UCSD-AML1 (cell line): ENCODE data around the gene FADS2.

Experiments
- DNase-seq: peaks from one replicate; lab custom pipeline; 2025; ENCODE audit not compliant: unreplicated experiment; lab: John Stamatoyannopoulos, UW

Gene FADS2

GRCh38 chr11:61827571-61828378, at the start of gene FADS2:
FADS2 (plus strand) TSS chr11:61828300; CDS start chr11:61828391, 91 bp downstream.
- DNase-seq = peak; percentile 98

- no peak for DNase-seq
Measured at GRCh38 chr11:61778357-61778886, 49.7 kb upstream of the FADS2 start.

GRCh38 chr11:61778920-61779650, 49.0 kb upstream of the FADS2 start:
- no peak for DNase-seq

DNA sequence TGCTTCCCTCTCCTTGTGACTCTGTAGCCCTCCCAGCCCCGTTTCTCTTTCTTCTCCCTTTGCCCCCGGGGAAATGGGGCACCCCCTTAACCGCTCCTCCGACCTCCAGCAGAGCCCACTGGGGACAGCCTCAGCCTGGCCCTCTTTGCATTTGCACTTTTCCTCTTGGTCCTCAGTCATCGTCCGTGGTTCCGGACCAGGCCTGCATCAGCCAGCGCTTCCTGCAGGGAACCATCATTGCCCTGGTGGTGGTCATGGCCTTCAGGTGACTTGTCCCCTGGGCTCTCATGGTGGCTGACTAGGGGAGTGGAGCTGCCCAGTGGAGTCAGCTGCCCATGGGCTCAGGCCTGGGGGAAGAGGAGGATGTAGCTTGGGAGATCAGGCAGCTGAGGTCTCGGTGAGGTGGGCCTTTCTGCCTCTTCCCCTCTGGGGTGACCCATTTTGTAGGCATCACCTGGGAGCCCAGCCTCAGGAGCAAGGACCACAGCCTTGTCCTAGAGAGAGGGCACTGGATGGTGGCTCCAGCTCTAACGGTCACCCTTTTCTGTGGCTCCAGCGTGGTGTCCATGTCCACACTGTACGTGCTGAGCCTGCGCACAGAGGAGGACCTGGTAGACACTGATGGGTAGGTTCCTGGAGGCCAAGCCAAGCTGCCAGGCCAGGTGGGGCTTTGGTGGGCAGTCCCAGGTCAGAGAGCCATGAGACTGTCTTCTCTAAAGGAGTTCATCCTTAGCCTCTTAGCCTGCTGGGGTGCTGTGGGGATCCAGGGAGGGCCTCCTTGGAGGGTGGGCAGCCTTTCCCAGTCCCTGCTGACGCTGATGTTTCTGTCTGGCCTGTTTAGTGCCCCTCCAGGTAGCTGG, 48.2 kb upstream of the FADS2 start:
- no peak for DNase-seq

DNA sequence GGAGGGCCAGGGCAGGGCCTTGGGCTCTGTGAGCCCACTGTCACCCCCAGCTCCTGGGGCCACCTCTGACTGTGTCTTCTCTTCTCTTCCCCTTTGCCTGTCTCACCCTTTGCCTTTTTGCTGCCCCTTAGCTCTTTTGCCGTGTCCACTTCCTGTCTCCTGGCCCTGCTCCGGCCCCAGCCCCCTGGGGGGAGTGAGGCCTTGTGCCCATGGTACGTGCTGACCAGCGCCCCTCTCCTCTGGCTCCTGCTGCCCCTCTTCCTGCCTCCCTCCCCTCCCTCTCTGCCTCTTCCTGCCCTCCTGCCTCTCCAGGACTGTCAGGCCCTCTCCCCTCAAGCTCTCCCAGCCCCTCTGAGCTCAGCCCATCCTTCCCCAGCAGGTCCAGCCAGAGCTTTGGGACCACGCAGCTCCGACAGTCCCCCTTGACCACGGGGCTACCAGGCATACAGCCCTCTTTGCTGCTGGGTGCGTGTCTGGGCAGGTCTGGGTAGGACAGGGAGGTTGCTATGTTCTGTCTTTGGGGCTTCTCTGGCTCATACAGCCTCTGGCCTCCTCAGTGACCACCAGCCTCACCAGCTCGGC, 47.4 kb upstream of the FADS2 start:
- DNase-seq = no peak

GRCh38 chr11:61781585-61781984, 46.5 kb upstream of the FADS2 start:
- no peak for DNase-seq

DNA sequence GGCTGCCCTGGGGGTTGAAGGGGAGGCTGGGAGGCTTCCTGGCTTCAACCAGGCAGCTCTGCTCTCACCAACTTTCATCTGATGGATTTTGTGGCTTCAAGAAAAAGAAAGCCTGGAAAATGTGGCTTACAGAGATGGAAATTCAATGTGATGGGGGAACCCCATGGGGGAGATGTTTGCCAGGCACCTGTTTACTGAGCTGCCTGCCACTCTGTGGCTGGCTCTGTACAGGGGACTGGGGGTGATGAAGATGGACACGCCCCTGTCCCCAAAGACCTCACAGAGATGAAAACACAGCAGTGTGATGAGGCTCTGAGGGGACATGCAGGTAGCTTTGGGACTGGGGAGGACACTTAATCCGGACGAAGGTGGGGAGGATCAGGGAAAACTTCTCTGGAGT, 45.8 kb upstream of the FADS2 start:
- no peak for DNase-seq

- DNase-seq = no peak
Measured at GRCh38 chr11:61782841-61783240, 45.3 kb upstream of the FADS2 start.

GRCh38 chr11:61783717-61784505, 44.2 kb upstream of the FADS2 start:
- no peak for DNase-seq

GRCh38 chr11:61784506-61784805, 43.6 kb upstream of the FADS2 start:
- DNase-seq = no peak

DNA sequence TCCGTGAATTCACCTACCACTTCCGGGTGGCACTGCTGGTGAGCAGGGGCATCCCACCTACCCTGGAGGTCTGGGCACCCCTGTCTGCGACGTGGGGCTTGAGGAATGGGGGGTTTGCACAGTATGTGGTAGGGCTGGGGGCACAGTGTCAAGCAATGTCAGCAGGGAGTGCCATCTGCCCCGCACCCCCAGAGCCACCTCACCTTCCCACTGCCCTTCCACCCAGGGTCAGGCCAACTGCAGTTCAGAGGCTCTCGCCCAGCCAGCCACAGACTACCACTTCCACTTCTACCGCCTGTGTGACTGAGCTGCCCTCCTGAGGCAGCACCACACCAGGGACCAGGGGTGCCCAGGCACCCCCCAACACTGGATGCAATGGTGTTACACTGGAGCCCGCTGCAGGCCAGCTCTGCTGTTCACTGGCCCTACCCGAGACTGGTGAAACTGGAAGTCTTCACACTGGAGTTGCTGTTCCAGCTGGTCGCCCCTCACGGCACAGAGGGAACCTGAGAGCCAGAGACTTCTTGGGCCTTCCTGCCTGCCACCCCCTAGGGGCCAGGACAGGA, 42.2 kb upstream of the FADS2 start:
- no peak for DNase-seq

GRCh38 chr11:61787928-61788491, 40.1 kb upstream of the FADS2 start:
- peak; percentile 60 for DNase-seq

GRCh38 chr11:61791737-61792309, 36.3 kb upstream of the FADS2 start:
- peak; percentile 54 for DNase-seq

DNA sequence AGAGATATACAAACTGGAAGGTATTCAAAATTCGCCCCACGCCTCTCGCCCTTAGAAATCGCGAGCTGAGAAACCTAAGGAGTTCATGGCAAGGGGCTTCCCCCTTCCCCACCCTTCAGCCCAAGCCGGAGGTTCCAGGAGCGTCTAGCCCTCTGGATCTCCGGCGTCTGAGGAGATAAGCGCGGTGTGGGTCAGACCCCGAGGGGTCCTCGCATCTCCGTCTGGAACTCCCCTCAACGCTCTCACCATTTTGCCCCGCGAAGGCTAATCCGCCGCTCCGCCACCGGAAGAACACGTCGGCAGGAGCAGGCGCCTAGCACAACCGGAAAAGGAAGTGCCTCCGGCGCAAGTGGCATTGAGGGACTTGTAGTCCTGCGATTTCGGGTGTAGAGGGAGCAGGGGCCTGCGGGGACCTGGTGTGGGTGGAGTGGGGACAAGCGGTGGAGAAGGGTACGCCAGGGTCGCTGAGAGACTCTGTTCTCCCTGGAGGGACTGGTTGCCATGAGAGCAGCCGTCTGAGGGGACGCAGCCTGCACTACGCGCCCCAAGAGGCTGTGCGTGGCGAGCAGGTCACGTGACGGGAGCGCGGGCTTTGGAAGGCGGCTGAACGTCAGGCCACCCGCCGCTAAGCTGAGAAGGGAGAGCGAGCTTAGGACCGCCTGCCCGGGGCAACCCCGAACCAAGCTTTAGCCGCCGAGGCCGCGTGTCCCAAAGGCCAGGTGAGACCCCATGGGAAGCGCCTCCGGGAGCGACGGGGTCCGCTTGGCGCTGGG, 35.6 kb upstream of the FADS2 start, which contains the start of the genes FEN1 and TMEM258:
Gene FEN1 (plus strand): TSS at position 602 of the 773 bp plus-strand sequence. CDS start 2,451 bp downstream, outside the sequence.
Gene TMEM258 (minus strand): TSS at position 290 of the 773 bp plus-strand sequence. CDS start 41 bp downstream, at position 249.
- DNase-seq = peak; percentile 94

DNA sequence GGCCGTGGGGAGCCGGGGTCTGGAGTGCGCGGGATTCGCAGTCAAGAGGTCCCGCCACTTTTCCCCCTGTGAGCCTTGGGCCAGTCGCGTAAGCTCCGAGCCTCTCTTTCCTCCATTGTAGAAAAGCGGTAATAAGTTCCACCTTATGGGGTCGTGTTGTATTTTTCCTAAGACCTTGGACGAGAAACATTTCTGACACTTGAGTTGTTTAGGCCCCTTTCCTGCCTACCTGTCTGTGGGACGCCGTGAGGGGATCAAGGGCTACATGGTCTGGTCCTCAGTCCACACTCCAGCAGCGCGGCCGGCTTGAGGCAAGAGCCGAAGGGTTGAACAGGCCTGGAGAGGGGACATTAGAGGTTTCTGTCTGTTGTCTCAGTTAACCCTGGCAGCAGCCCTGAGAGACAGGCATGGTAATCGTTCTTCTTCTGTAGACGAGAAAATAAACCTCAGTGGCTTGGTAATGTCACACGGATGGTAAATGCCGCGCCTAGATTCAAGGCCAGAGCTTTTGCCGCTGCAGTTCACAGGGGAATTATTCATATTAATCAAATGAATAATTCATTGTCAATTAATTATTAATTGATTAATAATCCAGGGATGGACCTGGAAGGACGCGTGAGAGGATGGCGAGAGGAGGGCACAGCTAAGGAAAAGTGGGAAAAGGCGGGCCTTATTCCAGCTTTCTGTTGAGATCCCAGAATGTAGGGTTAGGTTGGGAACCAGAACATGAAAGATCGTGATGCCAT, 34.8 kb upstream of the FADS2 start:
- DNase-seq = no peak

- no peak for DNase-seq
Measured at GRCh38 chr11:61793829-61794204, 34.3 kb upstream of the FADS2 start.

DNA sequence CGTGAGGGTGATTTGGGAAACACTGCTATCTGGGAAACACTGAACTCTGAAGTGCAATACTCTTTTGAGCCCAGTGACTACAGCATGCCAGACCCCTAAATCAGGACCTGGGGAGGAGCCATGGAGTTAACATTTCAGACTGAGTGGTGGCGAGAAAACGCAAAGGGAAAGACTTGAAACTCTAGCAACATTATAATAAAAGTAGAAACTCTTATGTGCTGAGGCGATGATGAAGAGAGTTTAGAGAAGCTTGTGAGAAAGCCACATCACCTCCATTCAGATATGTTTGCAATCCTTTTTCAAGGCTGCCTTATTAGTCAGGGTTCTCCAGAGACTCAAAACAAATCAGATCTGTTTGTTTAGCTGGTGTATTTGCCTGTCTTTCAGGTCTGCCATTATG, 33.5 kb upstream of the FADS2 start:
- no peak for DNase-seq
